K562 (cell line): ENCODE data around the gene ARHGEF16.

Experiments used
- ELF4 ChIP-seq: fragments of 450-650 bp; formaldehyde crosslinking; IDR thresholded peaks from 2 replicates; pipeline ENCODE4 v1.4.0; 2022; ENCODE audit warnings: missing genetic modification characterization
- MAX ChIP-seq: sonication (generic); formaldehyde crosslinking; IDR thresholded peaks from 2 replicates; pipeline ENCODE4 v1.9.0; 2022; ENCODE audit warnings: mild to moderate bottlenecking, missing genetic modification reagents
- POLR2A ChIP-seq: fragments of 450-650 bp; conservative IDR thresholded peaks from 2 replicates; pipeline ENCODE4 v1.6.1; 2016
- SP1 ChIP-seq: sonication (generic); formaldehyde crosslinking; IDR thresholded peaks from 2 replicates; pipeline ENCODE4 v1.8.1; 2022; ENCODE audit warnings: mild to moderate bottlenecking, missing genetic modification reagents
- ZNF324 ChIP-seq: fragments of 250-450 bp; sonication (Bioruptor Pico); IDR thresholded peaks from 2 replicates; pipeline ENCODE4 v1.4.0; 2020; ENCODE audit warnings: mild to moderate bottlenecking

- TF ChIP-seq SP1 (CRISPR knock-in tag) (no peak), ZNF324 (CRISPR knock-in tag) (no peak), ELF4 (no peak), POLR2A (no peak), MAX (CRISPR knock-in tag) (peak; percentile 73)
These were observed 21.5 kb downstream of the ARHGEF16 start for GRCh38 chr1:3475839-3476573.
